Activated CD8-positive, alpha-beta memory T cell treated with anti-CD3 and anti-CD28 coated beads for 1 hour (primary cell): Measurements from ENCODE around the gene ABCA3.

Experiments
- DNase-seq, 2 donors: peaks; one replicate each; pipeline ENCODE4 v3.0.0-alpha.2; 2020; ENCODE audit warnings: low read depth in 1 of 2; ENCODE audit errors: extremely low read depth in 1 of 2

Gene ABCA3

DNA sequence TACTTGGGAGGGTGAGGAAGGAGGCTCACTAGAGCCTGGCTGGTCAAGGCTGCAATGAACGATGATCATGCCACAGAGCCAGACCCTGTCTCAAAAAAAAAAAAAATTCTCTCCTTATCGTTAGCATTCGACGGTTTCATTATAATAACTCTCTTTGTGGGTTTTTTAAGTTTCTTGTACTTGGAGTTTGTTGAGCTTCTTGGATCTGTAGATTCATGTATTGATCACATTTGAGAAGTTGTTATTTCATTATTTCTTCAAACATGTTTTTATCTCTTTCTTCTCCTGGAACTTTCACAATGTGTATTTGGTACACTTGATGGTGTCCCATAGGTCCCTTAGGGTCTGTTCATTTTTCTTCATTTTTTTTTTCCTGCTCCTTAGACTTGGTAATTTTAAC, 16.8 kb upstream of the ABCA3 start:
- DNase-seq = no peak

DNA sequence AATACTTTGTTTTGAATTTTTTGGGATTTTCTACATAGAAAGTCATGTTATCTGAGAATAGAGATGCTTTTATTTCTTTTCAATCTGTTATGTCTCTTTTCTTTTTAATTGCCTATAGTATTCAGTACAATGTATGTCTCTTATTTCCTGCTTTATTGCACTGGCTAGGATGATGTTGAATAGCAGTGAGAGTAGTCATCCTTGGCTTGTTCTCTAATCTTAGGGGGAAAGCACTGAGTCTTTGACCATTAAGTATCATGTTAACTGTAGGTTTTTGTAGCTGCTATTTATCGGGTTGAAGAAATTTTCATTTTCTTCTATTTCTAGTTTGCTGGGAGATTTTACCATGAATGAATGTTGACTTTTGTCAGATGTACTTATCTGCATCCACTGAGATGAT, 10.0 kb upstream of the ABCA3 start:
- no peak for DNase-seq

DNA sequence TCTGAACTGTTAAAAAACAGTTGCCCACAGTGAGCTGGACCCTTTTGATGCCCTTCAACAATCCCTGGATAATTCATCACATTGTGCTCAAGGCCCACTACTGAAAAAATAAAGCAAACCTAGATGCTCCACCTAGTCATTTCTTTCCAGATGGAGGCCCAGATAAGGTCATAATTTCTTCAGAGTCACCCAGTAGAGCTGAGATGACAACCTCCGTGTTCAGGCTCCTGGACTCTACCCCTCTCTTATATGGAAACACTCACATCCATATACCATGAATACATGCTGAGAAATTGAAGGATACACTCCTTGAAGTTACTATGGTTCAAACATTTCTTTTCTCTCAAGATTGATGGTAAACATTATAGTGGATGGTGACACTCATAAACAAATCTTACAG, 2.7 kb upstream of the ABCA3 start:
- no peak for DNase-seq

DNA sequence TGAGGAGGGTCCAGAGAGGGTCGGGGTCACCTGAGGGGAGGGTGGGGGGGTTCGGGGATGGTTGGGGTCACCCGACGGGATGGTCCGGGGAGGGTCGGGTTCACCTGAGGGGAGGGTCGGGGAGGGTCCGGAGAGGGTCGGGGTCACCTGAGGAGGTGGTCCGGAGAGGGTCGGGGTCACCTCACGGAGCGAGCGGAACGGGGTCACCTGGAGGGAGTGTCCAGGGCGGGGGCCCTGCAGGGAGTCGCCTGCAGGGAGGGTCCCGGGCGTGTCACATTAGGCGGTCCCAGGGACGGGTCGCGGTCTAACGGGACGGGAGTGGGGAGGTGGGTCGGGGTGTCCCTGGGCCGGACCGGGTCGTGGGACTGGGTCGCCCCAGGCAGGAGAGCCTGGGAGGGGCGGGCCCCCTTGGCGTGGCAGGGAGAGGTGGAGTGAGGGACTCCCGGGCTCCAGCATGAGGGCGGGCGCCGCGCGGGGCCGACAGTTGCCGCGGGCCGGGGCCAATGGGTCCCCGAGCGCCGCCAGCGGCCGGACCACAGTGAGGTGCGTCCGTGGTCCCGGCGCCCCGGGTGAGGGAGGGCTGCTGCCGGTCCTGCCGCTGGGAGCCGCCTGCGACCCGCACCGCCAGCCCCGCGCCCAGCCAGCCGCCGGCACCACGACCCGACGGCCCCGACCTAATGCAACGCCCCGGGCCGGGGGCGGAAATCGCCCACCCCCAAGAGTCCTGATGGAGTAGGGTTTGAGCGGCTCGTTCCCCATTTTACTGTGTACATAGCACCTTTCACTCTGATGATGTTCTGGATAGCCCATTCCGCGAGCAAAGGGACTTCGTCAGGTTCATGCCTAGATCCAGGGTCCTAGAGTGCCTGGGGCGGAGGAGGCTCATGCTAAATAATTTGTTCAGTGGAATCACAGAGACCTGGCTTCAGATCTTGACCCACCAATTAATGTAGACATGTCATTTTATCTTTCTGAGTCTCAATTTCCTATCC, 1.2 kb upstream of the ABCA3 start:
- DNase-seq = no peak

DNA sequence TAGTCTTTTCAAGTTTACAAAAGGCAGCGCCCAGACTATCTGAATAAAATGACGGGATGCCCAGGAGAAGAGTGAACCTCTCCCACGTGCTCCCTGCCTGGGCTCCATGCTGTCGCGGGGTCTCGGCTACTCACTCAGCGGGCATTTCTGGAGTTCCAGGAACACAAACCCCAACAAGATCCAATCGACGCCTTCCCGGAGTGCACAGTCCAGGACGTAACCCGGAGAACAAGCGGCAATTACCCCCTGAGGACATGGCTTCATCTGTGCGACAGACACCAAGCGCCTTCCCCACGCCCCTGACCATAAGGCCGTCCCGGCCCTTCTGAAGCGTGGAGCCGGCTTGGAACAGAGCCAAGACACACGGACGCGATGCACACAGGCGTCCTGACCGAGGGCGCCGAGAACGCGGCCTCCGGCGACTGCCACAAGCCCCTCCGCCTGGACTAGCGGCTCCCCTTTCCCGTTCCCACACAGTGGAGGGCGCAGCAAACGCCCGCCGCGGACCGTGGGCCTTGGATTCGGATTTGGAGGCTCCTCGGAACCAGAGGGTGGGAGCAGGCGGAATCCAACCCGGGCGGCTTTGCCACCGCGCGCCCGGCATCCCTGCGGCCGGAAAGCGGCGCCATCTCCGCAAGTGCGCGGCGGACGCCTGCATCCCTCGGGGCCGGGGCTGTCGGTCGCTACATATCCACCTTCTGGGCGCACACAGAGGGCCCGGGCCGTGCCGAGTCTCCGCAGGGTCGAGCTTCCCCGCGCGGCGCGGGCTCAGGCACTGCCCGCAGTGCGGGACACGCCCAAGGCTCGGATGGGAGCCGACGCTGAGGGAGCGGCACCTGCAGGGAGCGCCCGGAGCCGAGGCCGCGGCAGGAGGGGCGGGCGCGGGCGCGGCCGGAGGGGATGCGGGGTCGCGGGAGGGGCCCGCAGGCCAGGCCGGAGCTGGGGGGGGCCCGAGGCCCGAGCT, 725 bp downstream of the ABCA3 start:
- peak in 1 of 2 donors; percentile 17 for DNase-seq

DNA sequence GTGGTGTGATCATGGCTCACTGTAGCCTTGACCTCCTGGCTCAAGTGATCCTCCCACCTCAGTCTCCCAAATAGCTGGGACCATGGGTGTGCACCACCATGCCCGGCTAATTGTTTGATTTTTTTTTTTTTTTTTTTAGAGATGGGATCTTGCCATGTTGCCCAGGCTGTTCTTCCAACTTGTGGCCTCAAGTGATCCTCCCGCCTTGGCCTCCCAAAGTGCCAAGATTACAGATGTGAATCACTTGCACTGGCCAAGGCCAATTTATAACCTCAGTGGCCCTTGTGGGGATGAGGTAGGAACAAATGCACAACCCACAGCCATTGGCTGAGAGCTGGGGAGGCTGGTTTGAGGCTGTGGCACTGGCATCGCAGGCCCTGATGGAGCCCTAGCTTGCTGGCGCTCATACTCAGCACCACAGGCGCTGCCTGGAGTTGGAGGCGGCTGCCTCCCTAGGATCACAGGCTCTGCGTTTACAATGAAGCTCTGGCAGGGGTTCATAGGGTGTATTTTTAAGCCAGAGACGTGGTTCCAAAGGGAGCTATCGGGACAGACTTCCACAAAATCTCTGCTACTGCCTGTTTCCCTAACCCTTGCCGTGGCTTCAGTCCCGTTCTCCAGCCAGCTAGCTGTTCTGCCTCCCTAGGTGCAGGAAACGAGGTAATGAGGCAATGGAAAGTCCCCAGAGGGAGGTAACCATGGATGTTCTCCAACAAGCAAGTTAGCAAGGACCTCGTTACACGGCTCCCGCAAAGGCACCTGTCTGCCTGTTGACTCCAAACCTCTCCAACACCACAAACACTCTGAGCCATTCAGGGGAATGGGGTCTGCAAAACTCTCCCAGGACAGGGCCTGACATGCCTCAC, 2.9 kb downstream of the ABCA3 start:
- DNase-seq = no peak

DNA sequence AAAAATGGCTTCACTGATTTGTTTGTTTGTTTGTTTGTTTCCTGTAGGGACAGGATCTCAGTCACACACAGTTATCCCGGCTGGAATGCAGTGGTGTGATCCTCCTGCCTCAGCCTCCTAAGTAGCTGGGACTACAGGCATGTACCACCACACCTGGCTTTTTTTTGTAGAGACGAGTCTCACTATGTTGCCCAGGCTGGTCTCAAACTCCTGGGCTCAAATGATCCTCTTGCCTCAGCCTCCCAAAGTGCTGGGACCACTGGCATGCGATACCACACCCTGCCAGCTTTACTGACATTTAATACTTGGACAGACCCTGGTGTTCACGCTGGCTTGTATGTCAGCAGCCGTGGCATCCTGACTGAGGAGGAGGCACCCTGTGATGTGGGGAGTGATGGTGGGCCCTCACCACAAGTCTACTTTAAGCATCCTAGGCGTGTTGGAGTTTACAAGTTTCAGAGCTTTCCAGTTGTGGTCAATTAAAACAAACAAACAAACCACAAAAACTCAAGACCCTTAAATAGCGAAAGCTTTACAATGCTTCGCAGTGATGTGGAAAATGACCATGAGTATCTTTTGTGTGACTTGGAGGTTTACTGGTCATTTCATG, 5.1 kb downstream of the ABCA3 start:
- DNase-seq = no peak

DNA sequence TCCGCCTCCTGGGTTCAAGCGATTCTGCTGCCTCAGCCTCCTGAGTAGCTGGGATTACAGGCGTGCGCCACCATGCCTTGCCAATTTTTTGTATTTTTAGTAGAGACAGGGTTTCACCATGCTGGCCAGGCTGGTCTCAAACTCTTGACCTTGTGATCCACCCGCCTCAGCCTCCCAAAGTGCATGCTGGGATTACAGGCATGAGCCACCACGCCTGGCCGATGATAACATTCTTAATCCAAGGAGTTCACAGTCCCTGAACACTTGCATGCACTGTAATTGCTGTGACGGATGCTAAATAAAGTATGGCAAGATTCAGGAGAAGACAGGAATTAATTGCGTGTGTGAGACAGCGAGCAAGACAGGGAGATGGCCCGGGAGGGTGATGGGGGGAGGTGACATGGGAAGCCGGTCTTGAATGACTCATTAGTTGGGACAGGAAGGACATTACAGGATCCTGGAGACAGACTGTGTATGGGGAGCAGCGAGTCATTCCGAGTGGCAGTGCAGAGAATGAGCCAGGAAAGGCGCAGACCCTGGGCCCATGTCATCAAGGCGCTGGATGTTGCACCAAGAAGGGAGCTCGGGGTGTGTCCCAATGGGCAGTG, 6.7 kb downstream of the ABCA3 start:
- DNase-seq = no peak

DNA sequence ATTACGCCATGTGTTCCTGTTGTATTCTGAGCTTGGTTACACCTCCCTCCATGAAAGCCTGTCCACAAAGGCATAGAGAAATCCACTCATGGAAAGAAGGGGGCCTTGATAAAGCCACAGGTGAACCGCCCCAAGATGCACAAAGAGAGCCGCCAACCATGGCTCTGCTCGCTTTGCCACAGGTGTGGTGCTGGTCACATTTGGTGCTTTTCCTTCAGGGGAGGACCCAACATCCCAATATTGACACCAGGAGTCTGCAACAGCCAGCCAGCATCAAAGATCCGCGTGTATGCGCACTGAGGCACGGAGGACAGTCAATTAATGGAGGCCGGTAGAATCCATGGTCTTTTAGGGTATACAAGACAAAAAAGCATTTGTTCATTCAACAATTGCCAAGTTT, 7.3 kb downstream of the ABCA3 start:
- DNase-seq = no peak

DNA sequence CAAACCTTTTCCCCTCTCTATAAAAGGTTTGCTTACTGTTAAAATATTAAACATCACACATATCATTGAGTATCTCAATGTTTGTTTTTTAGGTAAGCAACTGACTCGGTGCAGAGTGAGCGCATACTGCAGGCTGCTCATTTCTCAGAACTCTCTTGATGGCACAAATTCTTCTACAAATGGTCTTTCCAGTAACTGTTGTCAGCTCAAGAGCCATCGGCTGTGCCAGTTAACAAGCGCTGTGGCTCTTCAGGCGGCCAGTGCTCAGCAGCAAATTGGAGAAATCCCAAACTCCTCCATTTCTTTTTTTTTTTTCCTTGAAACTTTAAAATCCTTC, 8.6 kb downstream of the ABCA3 start:
- no peak for DNase-seq

DNA sequence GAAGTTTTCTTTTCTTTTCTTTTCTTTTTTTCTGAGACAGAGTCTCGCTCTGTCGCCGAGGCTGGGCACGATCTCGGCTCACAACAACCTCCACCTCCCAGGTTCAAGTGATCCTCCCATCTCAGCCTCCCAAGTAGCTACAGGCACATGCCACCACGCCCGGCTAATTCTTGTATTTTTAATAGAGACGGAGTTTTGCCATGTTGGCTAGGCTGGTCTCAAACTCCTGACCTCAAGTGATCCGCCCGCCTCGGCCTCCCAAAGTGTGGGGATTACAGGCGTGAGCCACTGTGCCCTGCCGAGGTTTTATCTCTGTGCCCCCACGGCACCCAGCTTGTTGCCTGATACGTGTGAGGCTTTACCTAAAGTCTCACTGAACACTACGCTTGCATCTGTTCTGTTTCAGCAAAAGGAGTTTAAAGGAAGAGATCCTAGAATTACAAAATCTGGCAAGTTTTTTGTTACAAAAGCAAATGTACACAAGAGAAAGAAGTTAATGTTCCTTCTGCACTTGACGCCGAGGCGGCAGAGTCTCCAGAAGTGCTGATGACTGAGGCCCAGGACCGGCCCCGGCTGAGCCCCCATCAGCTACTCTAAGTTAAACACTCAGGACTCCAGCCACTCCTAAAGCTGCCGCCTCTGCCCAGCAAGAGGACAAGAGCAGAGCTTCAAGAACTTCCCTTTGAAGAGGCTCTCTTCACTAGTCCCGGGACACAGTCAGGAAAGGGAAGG, 9.2 kb downstream of the ABCA3 start:
- DNase-seq = no peak

DNA sequence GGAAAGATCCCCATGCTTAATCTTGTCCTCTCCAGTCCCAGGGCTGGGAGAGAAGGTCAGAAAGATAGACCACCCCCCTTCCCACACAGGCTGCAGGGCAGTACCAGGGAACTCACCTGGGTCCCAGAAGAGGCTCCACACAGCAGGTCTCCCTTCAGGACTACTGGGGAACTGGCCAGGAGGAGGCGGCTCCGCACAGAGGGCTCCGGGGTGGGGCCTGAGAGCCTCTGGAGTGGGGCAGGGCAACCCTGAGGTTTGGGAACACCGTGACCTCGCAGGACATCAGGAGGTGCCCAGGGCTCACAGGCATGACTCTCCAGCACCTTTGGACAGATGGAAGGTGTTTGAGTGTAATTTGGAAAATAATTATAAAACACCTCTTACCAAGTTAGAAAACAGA, 11.0 kb downstream of the ABCA3 start:
- DNase-seq = no peak

DNA sequence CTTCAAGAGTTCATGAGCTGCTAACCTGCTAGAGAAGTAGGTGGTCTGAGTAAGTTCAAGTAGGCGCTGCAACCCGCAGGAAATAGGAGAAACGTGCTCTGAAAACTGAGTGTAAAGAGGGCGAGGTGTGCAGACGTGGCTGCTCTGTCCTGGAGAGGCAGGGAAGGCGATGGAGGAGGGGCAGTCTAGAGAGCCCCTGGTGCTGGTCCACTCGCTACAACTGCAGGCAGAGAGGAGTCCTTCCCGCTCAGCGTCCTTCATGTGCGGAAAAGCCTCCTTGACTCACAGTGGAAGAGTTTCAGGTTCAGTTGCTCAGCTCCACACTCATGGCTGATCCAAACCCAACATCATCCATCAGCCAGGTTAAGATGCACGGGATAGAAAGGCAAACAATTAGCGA, 12.1 kb downstream of the ABCA3 start:
- DNase-seq = no peak

DNA sequence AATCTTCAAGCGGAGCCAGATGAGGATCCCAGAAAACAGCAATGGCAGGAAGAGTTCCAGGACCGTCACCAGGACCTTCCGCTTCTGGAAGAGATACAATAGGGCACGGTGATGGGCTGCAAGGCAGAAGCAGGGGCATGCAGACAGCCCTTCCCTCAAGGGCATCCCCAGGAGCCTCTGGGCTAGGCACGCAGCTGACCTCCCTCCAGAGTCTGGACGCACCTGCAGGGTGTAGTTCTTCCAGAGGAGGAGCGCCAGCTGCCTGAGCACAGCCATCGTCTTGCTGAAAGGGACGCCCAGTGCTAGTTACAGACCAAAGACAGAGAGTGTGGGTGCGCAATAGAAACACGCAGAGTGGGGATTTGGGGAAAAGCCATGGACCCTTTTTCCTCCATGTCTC, 14.3 kb downstream of the ABCA3 start:
- DNase-seq = no peak

DNA sequence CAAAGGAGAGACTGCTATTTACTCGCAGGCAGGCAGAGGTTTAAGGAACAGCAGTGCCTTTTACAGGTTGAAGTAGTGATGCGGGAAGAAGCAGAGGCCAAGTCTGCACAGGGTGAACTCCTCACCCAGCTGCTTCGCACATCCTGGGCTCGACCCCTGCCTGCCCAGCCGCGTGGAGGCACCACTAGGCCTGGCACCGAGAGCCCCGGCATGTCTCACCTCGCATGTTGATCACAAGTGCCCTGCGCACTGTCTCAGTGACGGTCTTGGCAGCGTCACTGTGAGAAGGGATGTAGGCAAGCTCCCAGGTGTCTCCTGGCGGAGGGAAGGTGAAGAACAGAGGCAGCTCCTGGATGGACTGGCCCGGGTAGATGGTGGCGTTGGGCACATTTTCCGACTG, 14.7 kb downstream of the ABCA3 start:
- DNase-seq = no peak

DNA sequence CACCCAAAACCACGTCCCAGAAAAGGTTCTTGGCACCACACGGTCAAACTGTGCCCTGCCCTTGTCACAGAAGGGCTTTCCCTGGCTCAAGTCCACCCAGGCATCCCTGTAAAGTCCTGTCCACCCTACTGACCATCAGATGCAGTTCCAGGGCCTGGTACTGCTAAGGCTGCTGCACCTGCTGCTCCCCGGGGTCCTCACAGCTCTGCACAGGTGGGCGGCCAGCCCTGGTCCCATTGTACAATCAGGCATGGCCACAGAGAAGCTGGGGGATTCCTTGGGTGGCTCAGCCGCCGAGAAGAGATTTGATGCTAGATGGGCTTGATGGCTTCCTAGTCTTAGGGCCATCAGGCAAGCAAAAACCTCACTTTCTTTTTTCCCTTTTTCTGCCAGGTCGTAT, 15.3 kb downstream of the ABCA3 start:
- DNase-seq = no peak

DNA sequence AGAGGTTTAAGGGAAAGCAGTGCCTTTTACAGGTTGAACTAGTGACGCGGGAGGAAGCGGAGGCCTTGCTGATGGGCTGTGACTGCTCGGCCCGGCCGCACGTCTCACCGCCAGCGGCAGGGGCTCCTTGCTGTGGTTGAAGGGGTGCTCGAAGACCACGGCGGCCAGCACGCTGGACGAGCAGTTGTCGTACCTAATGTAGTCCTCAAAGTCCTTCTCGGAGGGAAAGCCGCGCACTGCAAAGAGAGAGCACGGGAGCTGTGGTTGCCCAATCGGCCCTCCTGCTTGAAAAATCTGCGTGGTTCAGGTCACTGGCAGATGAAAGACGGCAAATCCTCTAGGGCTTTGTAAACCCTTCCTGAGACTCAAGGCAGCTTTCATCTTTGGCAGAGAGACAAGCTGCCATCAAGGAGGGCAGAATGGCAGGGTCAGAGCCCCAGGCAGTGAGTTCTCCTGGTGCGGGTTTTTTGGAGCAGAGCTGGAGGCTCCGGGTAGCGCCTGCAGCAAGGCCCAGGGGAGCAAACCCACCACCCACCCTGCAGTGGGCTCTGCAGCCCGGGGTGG, 16.1 kb downstream of the ABCA3 start:
- no peak for DNase-seq

DNA sequence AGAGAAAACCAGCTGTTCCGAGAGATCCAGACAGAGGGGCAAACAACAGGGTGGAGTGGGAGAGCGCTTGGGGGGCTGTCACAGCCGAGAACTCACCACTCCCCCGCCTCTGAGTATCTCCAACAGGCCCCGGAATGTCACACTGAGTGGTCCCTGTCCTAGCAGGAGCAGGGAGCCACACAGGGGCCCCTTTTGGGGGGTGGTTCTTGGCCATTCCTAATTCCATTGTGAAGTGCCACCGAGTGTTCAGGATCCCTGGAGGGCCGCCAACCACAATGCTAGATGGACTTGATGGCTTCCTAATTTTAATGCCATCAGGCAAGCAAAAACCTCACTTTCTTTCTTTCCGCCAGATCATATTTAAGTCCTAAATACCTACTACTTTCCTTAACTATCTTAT, 16.8 kb downstream of the ABCA3 start:
- DNase-seq = no peak

DNA sequence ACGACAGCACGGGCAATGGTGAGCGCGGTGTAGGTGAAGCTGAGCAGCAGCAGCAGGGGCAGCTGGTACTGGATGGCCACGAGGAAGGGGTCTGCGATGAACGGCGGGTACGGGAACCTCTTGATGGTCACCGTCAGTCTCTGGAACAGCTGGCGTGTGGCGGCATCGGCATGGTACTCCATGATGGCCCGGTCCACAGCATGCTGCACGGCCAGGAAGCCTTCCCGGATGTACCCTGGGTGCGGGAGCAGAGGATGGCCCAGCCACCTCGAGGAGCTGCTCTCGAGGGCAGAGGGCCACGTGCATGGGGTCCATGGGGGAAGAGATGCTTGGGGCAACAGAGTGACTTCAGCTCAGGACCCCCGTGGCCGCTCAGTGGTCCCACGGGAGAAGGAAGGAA, 20.9 kb downstream of the ABCA3 start:
- no peak for DNase-seq
